Vagina (tissue), 2 donors: ENCODE data around the gene UCHL3. TPM values are rescaled to one million over a fixed set of nuclear protein-coding genes. Genes with fewer than 3 reads are reported as not detected.

ENCODE experiments used
- DNase-seq, 2 donors: peaks; one replicate each; pipeline ENCODE4 v3.0.0-alpha.2; 2017; ENCODE audit errors: extremely low spot score in 2 of 2
- H3K27ac ChIP-seq: fragments of 200-600 bp; sonication (generic); one replicate; pipeline ENCODE4 v1.5.1; 2019
- H3K27me3 ChIP-seq: fragments of 200-600 bp; sonication (generic); one replicate; pipeline ENCODE4 v1.5.1; 2019
- H3K36me3 ChIP-seq, 2 donors: fragments of 200-600 bp; sonication (generic); one replicate each; pipeline ENCODE4 v1.5.1; 2017 to 2019
- H3K4me1 ChIP-seq: fragments of 200-600 bp; sonication (generic); one replicate; pipeline ENCODE4 v1.5.1; 2019
- H3K4me3 ChIP-seq, 2 donors: fragments of 200-600 bp; sonication (generic); 1 replicate in 1 of 2; 2 replicates in 1 of 2; pipeline ENCODE4 v1.5.1; 2016 to 2019
- H3K9me3 ChIP-seq: fragments of 200-600 bp; sonication (generic); one replicate; pipeline ENCODE4 v1.5.1; 2019
- CTCF ChIP-seq, 3 experiments: fragments of 450-650 bp in 2 of 3; fragments of 200-600 bp in 1 of 3; sonication (generic) in 1 of 3; IDR thresholded peaks; one replicate each; pipeline ENCODE4 v1.5.1; 2017 to 2019; ENCODE audit warnings: antibody characterized with exemption in 3 of 3, mild to moderate bottlenecking in 2 of 3, moderate library complexity in 2 of 3
- POLR2A ChIP-seq, 2 donors: fragments of 450-650 bp; IDR thresholded peaks; one replicate each; pipeline ENCODE4 v1.6.1; 2017; ENCODE audit warnings: antibody characterized with exemption in 2 of 2, mild to moderate bottlenecking in 2 of 2, moderate library complexity in 2 of 2
- POLR2AphosphoS5 ChIP-seq, 2 donors: sonication (generic); formaldehyde crosslinking; IDR thresholded peaks; one replicate each; pipeline ENCODE4 v1.9.0; 2017; ENCODE audit warnings: antibody characterized with exemption in 2 of 2, mild to moderate bottlenecking in 2 of 2, low read depth in 1 of 2; ENCODE audit not compliant: insufficient read depth in 1 of 2
- intact Hi-C: fragments of 100-400 bp; cut with DNase I; formaldehyde crosslinking; loops from one replicate; pipeline ENCODE4 v1.15.1; 2023
- total RNA-seq: library from RNA; depleted of rRNA; stranded (reverse); fragments of >200 nt; gene quantifications from one replicate; pipeline ENCODE4 v1.2.3, GENCODE V29; 2016

UCHL3 gene
- total RNA-seq, 1 donor from 2014 or later: 5.6 TPM

- Histone ChIP-seq H3K27ac (no peak overlapping the region), H3K4me3 (no peak overlapping the region), H3K27me3 (no peaks in the 10 kb centered on the region), H3K9me3 (no peaks in the 10 kb centered on the region), H3K36me3 (no peaks in the 10 kb centered on the region), H3K4me1 (no peaks in the 10 kb centered on the region)
- no peak for TF ChIP-seq CTCF (IDR thresholded peaks at IDR 0.05)
- no peak for TF ChIP-seq POLR2AphosphoS5 (IDR thresholded peaks at IDR 0.05; ENCODE audit: insufficient read depth in 1 of 2, low read depth in 1 of 2)
- TF ChIP-seq POLR2A (IDR thresholded peaks at IDR 0.05): no peak
- intact Hi-C loops: no loop called here
- DNase-seq: no peak
Observed at GRCh38 chr13:75514080-75514995, 35.3 kb upstream of the UCHL3 start.

- intact Hi-C loops: no loop called here
- Histone ChIP-seq H3K9me3 (no peaks in the 10 kb centered on the region), H3K27me3 (no peaks in the 10 kb centered on the region), H3K4me1 (no peaks in the 10 kb centered on the region), H3K27ac (no peak overlapping the region), H3K4me3 (no peak overlapping the region), H3K36me3 (no peaks in the 10 kb centered on the region)
- TF ChIP-seq POLR2AphosphoS5 (IDR thresholded peaks at IDR 0.05; ENCODE audit: insufficient read depth in 1 of 2, low read depth in 1 of 2) (no peak), POLR2A (IDR thresholded peaks at IDR 0.05) (no peak), CTCF (IDR thresholded peaks at IDR 0.05) (no peak)
- no peak for DNase-seq
Observed at GRCh38 chr13:75518439-75519088, 31.0 kb upstream of the UCHL3 start.

- no peaks in the 10 kb centered on the region for H3K9me3 ChIP-seq
- no peak overlapping the region for H3K27ac ChIP-seq
- H3K27me3 ChIP-seq: no peaks in the 10 kb centered on the region
- intact Hi-C loops: no loop called here
- peaks cover 0 to 8% of the 10 kb centered on the region in 2 donors for H3K36me3 ChIP-seq
- TF ChIP-seq CTCF (IDR thresholded peaks at IDR 0.05) (no peak), POLR2A (IDR thresholded peaks at IDR 0.05) (no peak), POLR2AphosphoS5 (IDR thresholded peaks at IDR 0.05; ENCODE audit: insufficient read depth in 1 of 2, low read depth in 1 of 2) (no peak)
- no peak for DNase-seq
- no peak overlapping the region for H3K4me3 ChIP-seq
- H3K4me1 ChIP-seq: no peaks in the 10 kb centered on the region
Observed at GRCh38 chr13:75521956-75522355, 27.6 kb upstream of the UCHL3 start.

- peaks cover 13% of the 10 kb centered on the region for H3K4me1 ChIP-seq
- no peak for DNase-seq
- TF ChIP-seq POLR2AphosphoS5 (IDR thresholded peaks at IDR 0.05; ENCODE audit: insufficient read depth in 1 of 2, low read depth in 1 of 2): no peak
- no peak for TF ChIP-seq POLR2A (IDR thresholded peaks at IDR 0.05)
- TF ChIP-seq CTCF (IDR thresholded peaks at IDR 0.05): no peak
- H3K27ac ChIP-seq: no peak overlapping the region
- no peaks in the 10 kb centered on the region for H3K27me3 ChIP-seq
- no peaks in the 10 kb centered on the region for H3K9me3 ChIP-seq
- H3K36me3 ChIP-seq: peaks cover 0 to 11% of the 10 kb centered on the region in 2 donors
- H3K4me3 ChIP-seq: no peak overlapping the region
- intact Hi-C loops: no loop called here
Observed at GRCh38 chr13:75530549-75530961, 19.0 kb upstream of the UCHL3 start.
